Activated T-cell treated with anti-CD3 and anti-CD28 coated beads, Interleukin-2, amount 50 U/mL, for 24 hours (primary cell): ENCODE results near the gene ETV5.

Experiments used
- DNase-seq: peaks from one replicate; pipeline ENCODE4 v3.0.0-alpha.2; 2020
- H3K27ac Mint-ChIP-seq: 2 replicates; pipeline ENCODE4 v1.8.0; 2020; ENCODE audit warnings: mild to moderate bottlenecking, mixed read lengths
- H3K27me3 Mint-ChIP-seq: 2 replicates; pipeline ENCODE4 v1.8.0; 2020; ENCODE audit warnings: mixed read lengths
- H3K36me3 Mint-ChIP-seq: 2 replicates; pipeline ENCODE4 v1.8.0; 2020; ENCODE audit warnings: low read depth, mixed read lengths
- H3K4me1 Mint-ChIP-seq: 2 replicates; pipeline ENCODE4 v1.8.0; 2020; ENCODE audit warnings: low read depth, mixed read lengths
- H3K4me3 Mint-ChIP-seq: 2 replicates; pipeline ENCODE4 v1.8.0; 2020; ENCODE audit warnings: mild to moderate bottlenecking, moderate library complexity, mixed read lengths
- H3K9me3 Mint-ChIP-seq: 2 replicates; pipeline ENCODE4 v1.8.0; 2020; ENCODE audit warnings: mixed read lengths

The ETV5 gene

DNA sequence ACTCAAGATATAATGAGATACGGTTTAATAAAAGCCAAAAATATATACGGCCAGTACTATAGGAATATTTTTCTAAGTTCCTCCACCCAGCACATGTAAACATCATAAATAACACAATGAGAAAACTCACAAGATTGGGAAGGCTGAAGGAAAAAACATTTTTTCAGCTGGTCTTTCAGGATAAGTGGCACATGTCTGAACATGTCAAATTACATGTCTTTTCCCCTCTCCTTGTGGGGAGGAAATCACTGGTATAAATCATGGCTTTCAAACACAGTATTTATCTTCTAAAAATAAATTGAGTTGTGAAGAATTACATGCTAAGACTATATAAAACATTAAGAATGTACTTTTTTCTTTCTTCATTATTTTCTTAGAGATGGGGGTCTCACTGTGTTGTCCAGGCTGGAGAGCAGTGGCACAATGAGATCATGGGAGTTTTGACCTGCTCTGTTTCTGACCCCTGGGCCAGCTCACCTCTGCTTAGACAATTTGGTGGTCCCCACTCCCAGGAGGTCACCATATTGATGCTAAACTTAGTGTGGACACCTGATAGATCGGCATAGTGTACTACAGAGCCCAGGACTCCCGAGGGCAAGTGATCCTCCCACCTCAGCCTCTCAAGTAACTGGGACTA lies 32.8 kb downstream of the ETV5 start:
- Mint-ChIP-seq H3K9me3 (peaks cover 3% of the 10 kb centered on the region), H3K4me3 (no peak overlapping the region), H3K4me1 (no peaks in the 10 kb centered on the region), H3K27ac (no peak overlapping the region), H3K36me3 (no peaks in the 10 kb centered on the region), H3K27me3 (peaks cover 24% of the 10 kb centered on the region)
- no peak for DNase-seq

GRCh38 chr3:186075489-186075888 lies 33.4 kb downstream of the ETV5 start:
- no peak overlapping the region for H3K27ac Mint-ChIP-seq
- no peak overlapping the region for H3K4me3 Mint-ChIP-seq
- H3K36me3 Mint-ChIP-seq = no peaks in the 10 kb centered on the region
- H3K4me1 Mint-ChIP-seq = no peaks in the 10 kb centered on the region
- H3K9me3 Mint-ChIP-seq = peaks cover 3% of the 10 kb centered on the region
- peaks cover 21% of the 10 kb centered on the region for H3K27me3 Mint-ChIP-seq
- no peak for DNase-seq

- Mint-ChIP-seq H3K4me3 (no peak overlapping the region), H3K27ac (no peak overlapping the region), H3K27me3 (peaks cover 21% of the 10 kb centered on the region), H3K9me3 (peaks cover 3% of the 10 kb centered on the region), H3K36me3 (no peaks in the 10 kb centered on the region), H3K4me1 (peaks cover under 1% of the 10 kb centered on the region)
- no peak for DNase-seq
Observed at GRCh38 chr3:186073641-186074040, 35.2 kb downstream of the ETV5 start.

DNA sequence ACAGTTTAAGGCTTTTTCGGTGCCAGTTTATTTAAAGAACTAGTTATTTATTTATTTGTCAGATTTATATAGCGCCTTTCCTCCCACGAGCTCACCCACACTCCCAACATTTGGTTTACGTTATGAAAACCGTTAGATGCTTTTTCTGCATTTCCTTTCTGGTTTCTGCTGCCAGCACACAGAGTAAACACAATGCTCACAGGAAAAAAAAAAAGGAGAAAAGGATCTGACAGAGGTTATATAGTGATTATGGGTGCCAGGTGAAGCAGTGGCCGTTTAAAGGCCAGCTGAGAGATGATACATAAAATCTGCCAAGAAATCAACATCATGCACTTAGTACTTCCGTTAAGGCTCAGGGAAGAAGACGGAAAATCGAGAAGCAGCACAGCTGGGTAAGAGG lies 37.9 kb downstream of the ETV5 start:
- H3K4me3 Mint-ChIP-seq = no peak overlapping the region
- peaks cover 25% of the 10 kb centered on the region for H3K27me3 Mint-ChIP-seq
- H3K4me1 Mint-ChIP-seq = peaks cover 16% of the 10 kb centered on the region
- no peaks in the 10 kb centered on the region for H3K36me3 Mint-ChIP-seq
- no peak overlapping the region for H3K27ac Mint-ChIP-seq
- no peak for DNase-seq
- peaks cover 3% of the 10 kb centered on the region for H3K9me3 Mint-ChIP-seq

- H3K4me3 Mint-ChIP-seq = no peak overlapping the region
- H3K36me3 Mint-ChIP-seq = no peaks in the 10 kb centered on the region
- H3K9me3 Mint-ChIP-seq = peaks cover 3% of the 10 kb centered on the region
- H3K27me3 Mint-ChIP-seq = peaks cover 29% of the 10 kb centered on the region
- no peak overlapping the region for H3K27ac Mint-ChIP-seq
- no peak for DNase-seq
- peaks cover 16% of the 10 kb centered on the region for H3K4me1 Mint-ChIP-seq
Observed at GRCh38 chr3:186070550-186070949, 38.3 kb downstream of the ETV5 start.

GRCh38 chr3:186070133-186070532 lies 38.8 kb downstream of the ETV5 start:
- no peak for DNase-seq
- Mint-ChIP-seq H3K4me3 (no peak overlapping the region), H3K27me3 (peaks cover 32% of the 10 kb centered on the region), H3K9me3 (peaks cover 3% of the 10 kb centered on the region), H3K36me3 (no peaks in the 10 kb centered on the region), H3K4me1 (peaks cover 16% of the 10 kb centered on the region), H3K27ac (no peak overlapping the region)

GRCh38 chr3:186069199-186069598 lies 39.7 kb downstream of the ETV5 start:
- H3K4me1 Mint-ChIP-seq = peaks cover 16% of the 10 kb centered on the region
- H3K27me3 Mint-ChIP-seq = peaks cover 40% of the 10 kb centered on the region
- no peaks in the 10 kb centered on the region for H3K9me3 Mint-ChIP-seq
- H3K36me3 Mint-ChIP-seq = no peaks in the 10 kb centered on the region
- no peak for DNase-seq
- no peak overlapping the region for H3K4me3 Mint-ChIP-seq
- H3K27ac Mint-ChIP-seq = no peak overlapping the region

- no peak overlapping the region for H3K4me3 Mint-ChIP-seq
- peaks cover 50% of the 10 kb centered on the region for H3K27me3 Mint-ChIP-seq
- peaks cover 16% of the 10 kb centered on the region for H3K4me1 Mint-ChIP-seq
- no peaks in the 10 kb centered on the region for H3K36me3 Mint-ChIP-seq
- no peak for DNase-seq
- H3K27ac Mint-ChIP-seq = no peak overlapping the region
- no peaks in the 10 kb centered on the region for H3K9me3 Mint-ChIP-seq
Observed at GRCh38 chr3:186068243-186068552, 40.7 kb downstream of the ETV5 start.

GRCh38 chr3:186067360-186068242 lies 41.3 kb downstream of the ETV5 start:
- DNase-seq = no peak
- H3K4me3 Mint-ChIP-seq = peak overlapping the region; percentile 32
- no peaks in the 10 kb centered on the region for H3K36me3 Mint-ChIP-seq
- peak overlapping the region; percentile 35 for H3K27ac Mint-ChIP-seq
- peaks cover 16% of the 10 kb centered on the region for H3K4me1 Mint-ChIP-seq
- H3K27me3 Mint-ChIP-seq = peaks cover 53% of the 10 kb centered on the region
- H3K9me3 Mint-ChIP-seq = no peaks in the 10 kb centered on the region

- Mint-ChIP-seq H3K9me3 (no peaks in the 10 kb centered on the region), H3K4me1 (peaks cover 13% of the 10 kb centered on the region), H3K4me3 (no peak overlapping the region), H3K27me3 (peaks cover 84% of the 10 kb centered on the region), H3K36me3 (no peaks in the 10 kb centered on the region), H3K27ac (no peak overlapping the region)
- DNase-seq = no peak
Observed at GRCh38 chr3:186060222-186060621, 48.7 kb downstream of the ETV5 start.

- no peaks in the 10 kb centered on the region for H3K9me3 Mint-ChIP-seq
- no peaks in the 10 kb centered on the region for H3K36me3 Mint-ChIP-seq
- no peak for DNase-seq
- H3K27ac Mint-ChIP-seq = no peak overlapping the region
- no peak overlapping the region for H3K4me3 Mint-ChIP-seq
- H3K4me1 Mint-ChIP-seq = peaks cover 13% of the 10 kb centered on the region
- peaks cover 82% of the 10 kb centered on the region for H3K27me3 Mint-ChIP-seq
Observed at GRCh38 chr3:186059192-186059591, 49.7 kb downstream of the ETV5 start.

- Mint-ChIP-seq H3K4me1 (peaks cover 13% of the 10 kb centered on the region), H3K4me3 (no peak overlapping the region), H3K9me3 (no peaks in the 10 kb centered on the region), H3K36me3 (no peaks in the 10 kb centered on the region), H3K27ac (no peak overlapping the region), H3K27me3 (peaks cover 82% of the 10 kb centered on the region)
- no peak for DNase-seq
Observed at GRCh38 chr3:186058225-186058624, 50.7 kb downstream of the ETV5 start.

GRCh38 chr3:186057594-186057993 lies 51.3 kb downstream of the ETV5 start:
- H3K36me3 Mint-ChIP-seq = no peaks in the 10 kb centered on the region
- peaks cover 13% of the 10 kb centered on the region for H3K4me1 Mint-ChIP-seq
- no peak for DNase-seq
- peaks cover 79% of the 10 kb centered on the region for H3K27me3 Mint-ChIP-seq
- H3K27ac Mint-ChIP-seq = no peak overlapping the region
- H3K9me3 Mint-ChIP-seq = no peaks in the 10 kb centered on the region
- no peak overlapping the region for H3K4me3 Mint-ChIP-seq

DNA sequence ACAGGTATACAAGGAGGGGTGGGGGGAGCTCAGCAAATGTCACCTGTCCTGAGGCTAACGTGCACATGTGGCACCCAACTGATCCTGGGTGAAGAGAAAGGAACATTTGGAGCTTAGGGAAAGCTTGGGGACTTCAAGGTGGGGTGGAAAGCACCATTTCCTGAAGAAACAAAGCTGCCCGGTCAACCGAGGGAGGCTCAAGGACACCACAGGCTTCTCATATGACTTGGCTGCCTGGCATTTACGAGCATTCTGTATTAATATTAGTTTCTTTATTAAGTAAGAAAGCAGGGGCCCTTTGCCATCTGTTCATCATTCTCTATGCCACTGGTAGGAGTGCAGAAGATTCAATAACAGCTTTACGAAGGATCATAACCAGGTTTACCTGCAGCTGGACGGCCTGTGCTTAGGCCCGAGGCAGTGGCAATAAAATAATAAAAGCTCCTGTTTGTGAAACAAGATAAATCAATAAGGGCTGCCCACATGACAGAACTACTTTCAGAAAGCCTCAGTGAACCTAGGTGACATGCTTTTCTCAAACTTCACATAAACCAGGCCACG lies 54.0 kb downstream of the ETV5 start:
- Mint-ChIP-seq H3K4me3 (no peak overlapping the region), H3K27me3 (peaks cover 81% of the 10 kb centered on the region), H3K4me1 (peaks cover 3% of the 10 kb centered on the region), H3K36me3 (no peaks in the 10 kb centered on the region), H3K27ac (no peak overlapping the region), H3K9me3 (no peaks in the 10 kb centered on the region)
- no peak for DNase-seq
